IPS-18a (cell line): ENCODE results near the gene RESP18.

Source experiments
- H3K27ac ChIP-seq: one replicate; pipeline ENCODE4 v1.5.1; 2013; ENCODE audit warnings: low read length
- H3K27me3 ChIP-seq: one replicate; pipeline ENCODE4 v1.6.1; 2013; ENCODE audit warnings: mild to moderate bottlenecking, low read length; ENCODE audit not compliant: control insufficient read depth, insufficient read depth
- H3K36me3 ChIP-seq: one replicate; pipeline ENCODE4 v1.6.1; 2013; ENCODE audit warnings: low read depth, low read length; ENCODE audit not compliant: control insufficient read depth
- H3K4me1 ChIP-seq: one replicate; pipeline ENCODE4 v1.6.1; 2013; ENCODE audit warnings: low read depth, low read length; ENCODE audit not compliant: control insufficient read depth
- H3K4me3 ChIP-seq: one replicate; pipeline ENCODE4 v1.5.1; 2013; ENCODE audit warnings: low read length
- H3K9ac ChIP-seq: one replicate; pipeline ENCODE4 v1.6.1; 2013; ENCODE audit warnings: mild to moderate bottlenecking, low read length, moderate library complexity
- H3K9me3 ChIP-seq: one replicate; pipeline ENCODE4 v1.6.1; 2013; ENCODE audit warnings: low read depth, low read length; ENCODE audit not compliant: control insufficient read depth

RESP18 gene

GRCh38 chr2:219353129-219353528, 20.6 kb upstream of the RESP18 start:
- H3K9ac ChIP-seq, result no peak overlapping the region
- peaks cover 5% of the 10 kb centered on the region for H3K4me1 ChIP-seq
- peaks cover 31% of the 10 kb centered on the region for H3K27me3 ChIP-seq
- no peaks in the 10 kb centered on the region for H3K36me3 ChIP-seq
- no peaks in the 10 kb centered on the region for H3K9me3 ChIP-seq
- no peak overlapping the region for H3K27ac ChIP-seq
- no peak overlapping the region for H3K4me3 ChIP-seq

DNA sequence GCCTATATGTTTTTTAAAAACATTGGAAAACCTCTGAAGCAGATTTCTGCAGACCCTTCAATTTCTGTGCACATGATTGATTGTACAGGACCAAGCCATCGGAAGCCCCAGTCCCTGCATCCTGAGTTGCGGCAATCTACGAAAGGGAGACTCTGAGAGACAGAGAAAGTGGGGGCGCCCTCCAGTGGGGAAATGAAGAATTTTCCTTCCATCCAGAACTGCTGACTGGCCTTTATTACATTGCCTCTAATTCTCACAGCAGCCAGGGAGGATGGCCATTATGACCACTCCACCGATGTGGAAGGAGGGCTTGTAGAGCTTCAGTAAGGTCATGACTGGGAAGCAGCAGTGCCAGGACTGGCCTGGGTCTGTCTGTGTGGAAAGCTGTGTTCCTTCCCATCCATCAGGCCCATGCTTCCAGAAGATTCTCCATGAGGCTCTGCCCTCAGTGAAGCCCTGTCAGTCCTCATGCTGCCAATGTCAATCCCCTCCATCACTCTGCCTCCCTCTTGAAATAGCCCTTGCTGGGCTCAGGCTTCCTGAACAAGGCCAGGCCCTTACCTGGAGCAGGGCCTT, 20.0 kb upstream of the RESP18 start:
- Histone ChIP-seq H3K9ac (no peak overlapping the region), H3K27ac (no peak overlapping the region), H3K27me3 (peaks cover 25% of the 10 kb centered on the region), H3K4me3 (no peak overlapping the region), H3K36me3 (no peaks in the 10 kb centered on the region), H3K9me3 (no peaks in the 10 kb centered on the region), H3K4me1 (peaks cover 5% of the 10 kb centered on the region)

- no peaks in the 10 kb centered on the region for H3K9me3 ChIP-seq
- H3K27ac ChIP-seq, result no peak overlapping the region
- peaks cover 5% of the 10 kb centered on the region for H3K4me1 ChIP-seq
- H3K9ac ChIP-seq, result no peak overlapping the region
- H3K36me3 ChIP-seq, result no peaks in the 10 kb centered on the region
- H3K27me3 ChIP-seq, result peaks cover 10% of the 10 kb centered on the region
- no peak overlapping the region for H3K4me3 ChIP-seq
These were observed 18.2 kb upstream of the RESP18 start for GRCh38 chr2:219350710-219351221.

DNA sequence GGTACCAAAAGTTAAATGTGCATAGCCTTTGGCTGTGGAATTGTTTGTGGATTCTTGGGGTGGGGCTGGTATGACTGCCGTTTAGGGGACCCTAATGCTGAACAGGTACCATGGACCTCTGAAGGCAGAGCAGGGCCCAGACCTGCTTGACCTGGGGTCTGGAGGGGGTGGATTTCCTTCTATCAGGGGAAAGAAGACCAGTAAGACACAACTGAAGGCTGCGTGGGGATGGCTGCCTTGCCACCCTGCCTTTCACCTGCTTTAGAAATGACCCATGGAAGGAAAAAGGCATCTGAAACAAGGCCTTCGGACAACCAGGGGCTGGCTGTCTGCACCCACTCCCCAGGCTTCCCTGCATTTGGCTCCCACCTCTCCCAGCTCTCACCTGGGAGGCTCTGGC, 17.7 kb upstream of the RESP18 start:
- Histone ChIP-seq H3K27ac (no peak overlapping the region), H3K9ac (no peak overlapping the region), H3K36me3 (no peaks in the 10 kb centered on the region), H3K4me1 (peaks cover 5% of the 10 kb centered on the region), H3K4me3 (no peak overlapping the region), H3K27me3 (peaks cover 7% of the 10 kb centered on the region), H3K9me3 (no peaks in the 10 kb centered on the region)

- H3K9ac ChIP-seq, result no peak overlapping the region
- H3K36me3 ChIP-seq, result no peaks in the 10 kb centered on the region
- H3K27me3 ChIP-seq, result no peaks in the 10 kb centered on the region
- no peaks in the 10 kb centered on the region for H3K4me1 ChIP-seq
- no peak overlapping the region for H3K27ac ChIP-seq
- no peak overlapping the region for H3K4me3 ChIP-seq
- H3K9me3 ChIP-seq, result no peaks in the 10 kb centered on the region
These were observed 12.3 kb upstream of the RESP18 start for GRCh38 chr2:219344751-219345430.

GRCh38 chr2:219335373-219335786, 2.8 kb upstream of the RESP18 start:
- H3K4me3 ChIP-seq, result no peak overlapping the region
- no peaks in the 10 kb centered on the region for H3K9me3 ChIP-seq
- H3K27me3 ChIP-seq, result peaks cover 38% of the 10 kb centered on the region
- H3K36me3 ChIP-seq, result no peaks in the 10 kb centered on the region
- peaks cover 6% of the 10 kb centered on the region for H3K4me1 ChIP-seq
- H3K27ac ChIP-seq, result no peak overlapping the region
- H3K9ac ChIP-seq, result no peak overlapping the region

DNA sequence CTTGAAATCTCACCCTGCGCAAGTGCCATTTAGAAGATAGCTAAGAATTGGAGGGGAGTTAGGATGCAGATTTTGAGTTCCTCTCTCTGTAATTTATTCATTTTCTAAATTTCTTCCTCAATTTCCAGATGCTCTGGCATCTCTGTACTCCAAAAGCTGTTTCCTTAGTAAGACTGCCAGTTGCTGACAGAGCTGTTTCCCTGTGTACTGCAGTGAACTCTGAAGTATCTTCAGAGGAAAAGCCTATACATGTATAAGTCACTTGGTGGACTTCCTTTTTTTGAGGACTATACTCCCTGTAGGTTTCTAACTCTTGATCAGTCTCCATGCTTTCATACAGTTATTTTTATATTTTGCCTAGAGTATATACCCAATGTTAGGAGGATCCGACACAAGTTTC, 1.5 kb upstream of the RESP18 start:
- Histone ChIP-seq H3K27ac (no peak overlapping the region), H3K4me1 (peaks cover 6% of the 10 kb centered on the region), H3K4me3 (no peak overlapping the region), H3K27me3 (peaks cover 51% of the 10 kb centered on the region), H3K9ac (no peak overlapping the region), H3K9me3 (no peaks in the 10 kb centered on the region), H3K36me3 (no peaks in the 10 kb centered on the region)

GRCh38 chr2:219331560-219332213, 857 bp downstream of the RESP18 start:
- Histone ChIP-seq H3K4me3 (peak overlapping the region; percentile 35), H3K27ac (no peak overlapping the region), H3K9ac (no peak overlapping the region), H3K9me3 (no peaks in the 10 kb centered on the region), H3K27me3 (peaks cover 53% of the 10 kb centered on the region), H3K4me1 (peaks cover 6% of the 10 kb centered on the region), H3K36me3 (no peaks in the 10 kb centered on the region)

- H3K9me3 ChIP-seq, result no peaks in the 10 kb centered on the region
- H3K4me1 ChIP-seq, result peaks cover 6% of the 10 kb centered on the region
- no peak overlapping the region for H3K27ac ChIP-seq
- H3K4me3 ChIP-seq, result no peak overlapping the region
- H3K36me3 ChIP-seq, result no peaks in the 10 kb centered on the region
- no peak overlapping the region for H3K9ac ChIP-seq
- H3K27me3 ChIP-seq, result peaks cover 38% of the 10 kb centered on the region
These were observed 4.8 kb downstream of the RESP18 start for GRCh38 chr2:219327719-219328118.

DNA sequence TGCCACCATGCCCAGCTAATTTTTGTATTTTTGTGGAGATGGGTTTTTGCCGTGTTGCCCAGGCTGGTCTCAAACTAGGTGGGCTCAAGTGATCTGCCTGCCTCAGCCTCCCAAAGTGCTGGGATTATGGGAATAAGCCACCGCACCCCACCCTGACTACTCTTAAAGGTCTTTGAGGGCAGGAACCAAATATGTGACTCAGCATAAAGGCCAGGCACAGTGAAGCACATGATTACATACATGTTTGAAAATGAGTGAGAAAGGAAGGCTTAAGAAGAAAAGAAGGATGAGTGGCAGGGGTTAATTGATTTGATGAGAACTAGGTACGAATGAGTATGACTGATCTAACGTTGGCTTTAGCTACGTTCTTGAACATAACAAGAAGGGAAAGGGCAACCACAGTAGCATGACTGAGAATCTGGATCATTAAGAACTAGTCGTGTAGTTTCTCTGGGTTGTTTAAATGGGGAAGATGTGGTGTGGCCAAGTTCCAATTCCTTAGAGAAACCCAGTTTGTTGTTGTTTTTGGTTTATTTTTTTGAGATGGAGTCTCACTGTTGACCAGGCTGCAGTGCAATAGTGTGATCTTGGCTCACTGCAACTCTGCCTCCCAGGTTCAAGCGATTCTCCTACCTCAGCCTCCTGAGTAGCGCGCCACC, 6.8 kb downstream of the RESP18 start:
- Histone ChIP-seq H3K4me1 (no peaks in the 10 kb centered on the region), H3K36me3 (no peaks in the 10 kb centered on the region), H3K9me3 (no peaks in the 10 kb centered on the region), H3K9ac (no peak overlapping the region), H3K27ac (no peak overlapping the region), H3K27me3 (peaks cover 23% of the 10 kb centered on the region), H3K4me3 (no peak overlapping the region)

- Histone ChIP-seq H3K36me3 (no peaks in the 10 kb centered on the region), H3K4me3 (no peak overlapping the region), H3K27ac (no peak overlapping the region), H3K27me3 (peaks cover 17% of the 10 kb centered on the region), H3K9ac (no peak overlapping the region), H3K9me3 (no peaks in the 10 kb centered on the region), H3K4me1 (no peaks in the 10 kb centered on the region)
These were observed 7.4 kb downstream of the RESP18 start for GRCh38 chr2:219325136-219325535.
